HepG2 (cell line): ENCODE results near the gene PRR19. TPM values are rescaled to one million over a fixed set of nuclear protein-coding genes. Genes with fewer than 3 reads are reported as not detected.

Experiments
- ARID2 ChIP-seq: sonication (generic); formaldehyde crosslinking; IDR thresholded peaks from 2 replicates; pipeline ENCODE4 v1.8.1; 2022; ENCODE audit warnings: mild to moderate bottlenecking, missing genetic modification reagents, borderline replicate concordance
- MATR3 ChIP-seq: sonication (generic); formaldehyde crosslinking; IDR thresholded peaks from 2 replicates; pipeline ENCODE4 v1.4.0; 2020; ENCODE audit warnings: missing genetic modification reagents
- NFIB ChIP-seq: sonication (generic); formaldehyde crosslinking; IDR thresholded peaks from 2 replicates; pipeline ENCODE4 v1.9.0; 2021; ENCODE audit warnings: missing genetic modification reagents, mild to moderate bottlenecking, borderline replicate concordance
- NFYB ChIP-seq: sonication (generic); formaldehyde crosslinking; IDR thresholded peaks from 2 replicates; pipeline ENCODE4 v1.4.0; 2020; ENCODE audit warnings: missing genetic modification reagents
- PLRG1 ChIP-seq: fragments of 450-650 bp; conservative IDR thresholded peaks from 2 replicates; pipeline ENCODE4 v1.6.1; 2016
- RXRB ChIP-seq: IDR thresholded peaks from 2 replicates; pipeline ENCODE4 v1.6.1; 2016; ENCODE audit warnings: borderline replicate concordance, missing genetic modification reagents, missing compliant biosample characterization
- ZNF136 ChIP-seq: sonication (generic); formaldehyde crosslinking; IDR thresholded peaks from 2 replicates; pipeline ENCODE4 v1.8.1; 2022; ENCODE audit warnings: low read depth, mild to moderate bottlenecking, moderate library complexity, missing genetic modification reagents
- ZNF230 ChIP-seq: sonication (generic); formaldehyde crosslinking; IDR thresholded peaks from 2 replicates; pipeline ENCODE4 v1.4.0; 2020; ENCODE audit warnings: mild to moderate bottlenecking, missing genetic modification reagents
- ZNF260 ChIP-seq: sonication (generic); formaldehyde crosslinking; IDR thresholded peaks from 2 replicates; pipeline ENCODE4 v1.4.0; 2020; ENCODE audit warnings: missing genetic modification reagents, low read depth, mild to moderate bottlenecking, borderline replicate concordance
- ZNF318 ChIP-seq: sonication (generic); formaldehyde crosslinking; IDR thresholded peaks from 2 replicates; pipeline ENCODE4 v1.4.0; 2020; ENCODE audit warnings: mild to moderate bottlenecking, missing genetic modification reagents
- ZNF350 ChIP-seq: sonication (generic); formaldehyde crosslinking; IDR thresholded peaks from 2 replicates; pipeline ENCODE4 v1.4.0; 2020; ENCODE audit warnings: mild to moderate bottlenecking, low read depth, missing genetic modification reagents, borderline replicate concordance
- ZNF510 ChIP-seq: sonication (generic); formaldehyde crosslinking; IDR thresholded peaks from 2 replicates; pipeline ENCODE4 v1.4.0; 2020; ENCODE audit warnings: low read depth, mild to moderate bottlenecking, missing genetic modification reagents
- ZSCAN22 ChIP-seq: sonication (generic); formaldehyde crosslinking; IDR thresholded peaks from 2 replicates; pipeline ENCODE4 v1.4.0; 2020; ENCODE audit warnings: mild to moderate bottlenecking, missing genetic modification reagents
- polyA plus RNA-seq, 8 experiments: library from polyadenylated mRNA; depleted of rRNA in 3 of 8; stranded (reverse) in 7 of 8; unstranded in 1 of 8; fragments of >200 nt; fragmentation: Illumina TruSeq in 4 of 8; extraction: Trizol in 4 of 8; gene quantifications; 2 replicates each; pipeline versions ENCODE4 v1.2.1 to v1.2.3, GENCODE V29; 2011 to 2016; ENCODE audit warnings: low read depth in 4 of 8, missing spikeins in 1 of 8, mixed read lengths in 1 of 8; ENCODE audit not compliant: insufficient read depth in 1 of 8
- total RNA-seq, 5 experiments: library from RNA; depleted of rRNA; stranded (reverse); fragments of >200 nt; fragmentation: Illumina TruSeq; extraction: Trizol; gene quantifications; 2 replicates each; pipeline ENCODE4 v1.2.3, GENCODE V29; 2016; ENCODE audit warnings: low read depth in 1 of 5
- TF ChIP-seq, protein P1 (sequence below): IDR thresholded peaks from 2 replicates; pipeline ENCODE4 v1.6.1; 2016; ENCODE audit warnings: missing biosample characterization, missing genetic modification reagents, low read depth
- TF ChIP-seq, protein P2 (sequence below): sonication (generic); IDR thresholded peaks from 2 replicates; pipeline ENCODE4 v1.6.1; 2016; ENCODE audit warnings: low read depth, borderline replicate concordance
- TF ChIP-seq, protein P3 (sequence below): sonication (generic); formaldehyde crosslinking; IDR thresholded peaks from 2 replicates; pipeline ENCODE4 v1.4.0; 2020; ENCODE audit warnings: missing genetic modification reagents, borderline replicate concordance

Gene PRR19
- total and polyA plus RNA-seq, 2 of the 13 experiments (the other 11 are each of a cell fraction or from before 2014, with no cell fraction given): 0.21 to 0.33 TPM

GRCh38 chr19:42325308-42325895 lies 23.5 kb downstream of the PRR19 start, which contains the start of gene MEGF8 (continued):
- TF ChIP-seq, protein P1, sequence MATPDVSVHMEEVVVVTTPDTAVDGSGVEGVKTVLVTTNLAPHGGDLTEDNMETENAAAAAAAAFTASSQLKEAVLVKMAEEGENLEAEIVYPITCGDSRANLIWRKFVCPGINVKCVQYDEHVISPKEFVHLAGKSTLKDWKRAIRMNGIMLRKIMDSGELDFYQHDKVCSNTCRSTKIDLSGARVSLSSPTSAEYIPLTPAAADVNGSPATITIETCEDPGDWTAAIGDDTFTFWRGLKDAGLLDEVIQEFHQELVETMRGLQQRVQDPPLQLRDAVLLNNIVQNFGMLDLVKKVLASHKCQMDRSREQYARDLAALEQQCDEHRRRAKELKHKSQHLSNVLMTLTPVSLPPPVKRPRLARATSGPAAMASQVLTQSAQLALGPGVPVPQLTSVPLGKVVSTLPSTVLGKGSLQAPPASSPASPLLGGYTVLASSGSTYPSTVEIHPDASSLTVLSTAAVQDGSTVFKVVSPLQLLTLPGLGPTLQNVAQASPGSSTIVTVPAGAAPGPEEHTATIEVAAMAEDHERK (CRISPR knock-in tag): 0 out of 2 replicates have a peak, but pooled peaks have one; percentile 18
- TF ChIP-seq RXRB (CRISPR knock-in tag) (peak; percentile 23; the same call in 1 of the 2 replicates), ZNF230 (CRISPR knock-in tag) (no peak; the same call in 1 of the 2 replicates), ARID2 (CRISPR knock-in tag) (no peak), MATR3 (CRISPR knock-in tag) (no peak), NFYB (CRISPR knock-in tag) (peak; percentile 44), ZNF510 (no peak), ZNF318 (CRISPR knock-in tag) (no peak), ZNF260 (CRISPR knock-in tag) (no peak), NFIB (no peak), ZSCAN22 (CRISPR knock-in tag) (no peak), PLRG1 (no peak), ZNF136 (no peak; the same call in 1 of the 2 replicates), ZNF350 (CRISPR knock-in tag) (peak; percentile 79; the same call in 1 of the 2 replicates)
- TF ChIP-seq, protein P2, sequence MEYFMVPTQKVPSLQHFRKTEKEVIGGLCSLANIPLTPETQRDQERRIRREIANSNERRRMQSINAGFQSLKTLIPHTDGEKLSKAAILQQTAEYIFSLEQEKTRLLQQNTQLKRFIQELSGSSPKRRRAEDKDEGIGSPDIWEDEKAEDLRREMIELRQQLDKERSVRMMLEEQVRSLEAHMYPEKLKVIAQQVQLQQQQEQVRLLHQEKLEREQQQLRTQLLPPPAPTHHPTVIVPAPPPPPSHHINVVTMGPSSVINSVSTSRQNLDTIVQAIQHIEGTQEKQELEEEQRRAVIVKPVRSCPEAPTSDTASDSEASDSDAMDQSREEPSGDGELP: peak; percentile 50; the same call in 1 of the 2 replicates
- TF ChIP-seq, protein P3, sequence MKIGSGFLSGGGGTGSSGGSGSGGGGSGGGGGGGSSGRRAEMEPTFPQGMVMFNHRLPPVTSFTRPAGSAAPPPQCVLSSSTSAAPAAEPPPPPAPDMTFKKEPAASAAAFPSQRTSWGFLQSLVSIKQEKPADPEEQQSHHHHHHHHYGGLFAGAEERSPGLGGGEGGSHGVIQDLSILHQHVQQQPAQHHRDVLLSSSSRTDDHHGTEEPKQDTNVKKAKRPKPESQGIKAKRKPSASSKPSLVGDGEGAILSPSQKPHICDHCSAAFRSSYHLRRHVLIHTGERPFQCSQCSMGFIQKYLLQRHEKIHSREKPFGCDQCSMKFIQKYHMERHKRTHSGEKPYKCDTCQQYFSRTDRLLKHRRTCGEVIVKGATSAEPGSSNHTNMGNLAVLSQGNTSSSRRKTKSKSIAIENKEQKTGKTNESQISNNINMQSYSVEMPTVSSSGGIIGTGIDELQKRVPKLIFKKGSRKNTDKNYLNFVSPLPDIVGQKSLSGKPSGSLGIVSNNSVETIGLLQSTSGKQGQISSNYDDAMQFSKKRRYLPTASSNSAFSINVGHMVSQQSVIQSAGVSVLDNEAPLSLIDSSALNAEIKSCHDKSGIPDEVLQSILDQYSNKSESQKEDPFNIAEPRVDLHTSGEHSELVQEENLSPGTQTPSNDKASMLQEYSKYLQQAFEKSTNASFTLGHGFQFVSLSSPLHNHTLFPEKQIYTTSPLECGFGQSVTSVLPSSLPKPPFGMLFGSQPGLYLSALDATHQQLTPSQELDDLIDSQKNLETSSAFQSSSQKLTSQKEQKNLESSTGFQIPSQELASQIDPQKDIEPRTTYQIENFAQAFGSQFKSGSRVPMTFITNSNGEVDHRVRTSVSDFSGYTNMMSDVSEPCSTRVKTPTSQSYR (CRISPR knock-in tag): no peak
